Thyroid gland (tissue), 4 donors: ENCODE measurements around the gene FZR1.
A peak's percentile ranks its signal among the peaks of the same experiment; 100 is the strongest.

ENCODE experiments used
- CTCF ChIP-seq, 6 experiments: fragments of 200-600 bp in 3 of 6; fragments of 450-650 bp in 3 of 6; sonication (generic) in 3 of 6; IDR thresholded peaks; one replicate each; pipeline ENCODE4 v1.5.1; 2016 to 2019; ENCODE audit warnings: antibody characterized with exemption in 6 of 6, mild to moderate bottlenecking in 2 of 6, inconsistent platforms in 1 of 6, moderate library complexity in 1 of 6
- POLR2A ChIP-seq, 2 donors: fragments of 450-650 bp; IDR thresholded peaks; one replicate each; pipeline ENCODE4 v1.6.1; 2017; ENCODE audit warnings: antibody characterized with exemption in 2 of 2, mild to moderate bottlenecking in 2 of 2, moderate library complexity in 1 of 2

GRCh38 chr19:3547301-3547731 lies 41.2 kb downstream of the FZR1 start:
- TF ChIP-seq CTCF (IDR thresholded peaks at IDR 0.05) (peak in 3 of 6 experiments; percentile 6 to 30 (median 13)), POLR2A (IDR thresholded peaks at IDR 0.05) (no peak)
